Neural progenitor cell (in vitro differentiated cells): ENCODE data around the gene ASB10. TPM values are rescaled to one million over a fixed set of nuclear protein-coding genes. Genes with fewer than 3 reads are reported as not detected.

ENCODE experiments used
- DNase-seq: peaks from one replicate; pipeline ENCODE4 v3.0.0-alpha.2; 2016; ENCODE audit warnings: low spot score
- H2AFZ ChIP-seq: fragments of 200-600 bp; sonication (generic); replicated peaks from 2 replicates; pipeline ENCODE4 v1.6.1; 2016; ENCODE audit warnings: antibody characterized with exemption
- H3F3A ChIP-seq: fragments of 200-600 bp; sonication (generic); 2 replicates; pipeline ENCODE4 v1.6.1; 2016; ENCODE audit warnings: antibody characterized with exemption, low read depth
- H3K27ac ChIP-seq: fragments of 200-600 bp; sonication (generic); 2 replicates; pipeline ENCODE4 v1.5.1; 2016; ENCODE audit warnings: mild to moderate bottlenecking
- H3K27me3 ChIP-seq: fragments of 200-600 bp; sonication (generic); 2 replicates; pipeline ENCODE4 v1.6.1; 2016; ENCODE audit warnings: mild to moderate bottlenecking, moderate library complexity
- H3K36me3 ChIP-seq: fragments of 200-600 bp; sonication (generic); 2 replicates; pipeline ENCODE4 v1.5.1; 2016
- H3K4me1 ChIP-seq: fragments of 200-600 bp; sonication (generic); 2 replicates; pipeline ENCODE4 v1.6.1; 2016; ENCODE audit warnings: mixed run types
- H3K4me2 ChIP-seq: fragments of 200-600 bp; sonication (generic); 2 replicates; pipeline ENCODE4 v1.6.1; 2016
- H3K4me3 ChIP-seq: fragments of 200-600 bp; sonication (generic); 2 replicates; pipeline ENCODE4 v1.5.1; 2016
- H3K79me2 ChIP-seq: fragments of 200-600 bp; sonication (generic); 2 replicates; pipeline ENCODE4 v1.6.1; 2016; ENCODE audit warnings: low read depth
- H3K9ac ChIP-seq: fragments of 200-600 bp; sonication (generic); 2 replicates; pipeline ENCODE4 v1.6.1; 2016
- H3K9me3 ChIP-seq: fragments of 200-600 bp; sonication (generic); 2 replicates; pipeline ENCODE4 v1.5.1; 2016; ENCODE audit warnings: low read depth
- H4K20me1 ChIP-seq: fragments of 200-600 bp; sonication (generic); 2 replicates; pipeline ENCODE4 v1.6.1; 2016; ENCODE audit warnings: low read depth
- H3K27ac Mint-ChIP-seq: 3 replicates; pipeline ENCODE4 v1.8.0; 2021; ENCODE audit warnings: mixed read lengths
- H3K27me3 Mint-ChIP-seq: 2 replicates; pipeline ENCODE4 v1.8.0; 2022; ENCODE audit warnings: low read depth, mild to moderate bottlenecking, inconsistent platforms, moderate library complexity, mixed read lengths; ENCODE audit not compliant: insufficient read depth
- H3K36me3 Mint-ChIP-seq: 3 replicates; pipeline ENCODE4 v1.8.0; 2021; ENCODE audit warnings: mixed read lengths
- H3K4me1 Mint-ChIP-seq: 3 replicates; pipeline ENCODE4 v1.8.0; 2021; ENCODE audit warnings: mixed read lengths
- H3K4me3 Mint-ChIP-seq: 3 replicates; pipeline ENCODE4 v1.8.0; 2021; ENCODE audit warnings: mild to moderate bottlenecking, moderate library complexity, mixed read lengths
- H3K9me3 Mint-ChIP-seq: 3 replicates; pipeline ENCODE4 v1.8.0; 2020; ENCODE audit warnings: mixed read lengths
- CTCF ChIP-seq: fragments of 200-600 bp; sonication (generic); IDR thresholded peaks from 2 replicates; pipeline ENCODE4 v1.5.1; 2017; ENCODE audit warnings: antibody characterized with exemption, mild to moderate bottlenecking
- EZH2 ChIP-seq: fragments of 200-600 bp; sonication (generic); IDR thresholded peaks from 2 replicates; pipeline ENCODE4 v1.6.1; 2017; ENCODE audit warnings: antibody characterized with exemption, mild to moderate bottlenecking, moderate library complexity
- EZH2phosphoT487 ChIP-seq: fragments of 200-600 bp; sonication (generic); IDR thresholded peaks from 2 replicates; pipeline ENCODE4 v1.6.1; 2017; ENCODE audit warnings: antibody characterized with exemption
- total RNA-seq: library from RNA; depleted of rRNA; stranded (reverse); fragments of >200 nt; gene quantifications from 2 replicates; pipeline ENCODE4 v1.2.3, GENCODE V29; 2015; ENCODE audit warnings: low replicate concordance

The ASB10 gene
- total RNA-seq, 1 donor from 2014 or later = not detected

- Mint-ChIP-seq H3K4me3 (no peak overlapping the region), H3K36me3 (peaks cover 17% of the 10 kb centered on the region), H3K27me3 (peaks cover 16% of the 10 kb centered on the region), H3K27ac (no peak overlapping the region), H3K9me3 (no peaks in the 10 kb centered on the region), H3K4me1 (peaks cover 15% of the 10 kb centered on the region)
- no peak overlapping the region for H3K4me3 ChIP-seq
- no peaks in the 10 kb centered on the region for H3K79me2 ChIP-seq
- no peaks in the 10 kb centered on the region for H3K36me3 ChIP-seq
- peaks cover 29% of the 10 kb centered on the region for H3F3A ChIP-seq
- H3K9me3 ChIP-seq = no peaks in the 10 kb centered on the region
- no peak for DNase-seq
- TF ChIP-seq CTCF (no peak), EZH2phosphoT487 (no peak)
- H3K27me3 ChIP-seq = no peaks in the 10 kb centered on the region
- no peak overlapping the region for H3K9ac ChIP-seq
- no peak overlapping the region for H3K4me2 ChIP-seq
- peaks cover 40% of the 10 kb centered on the region for H4K20me1 ChIP-seq
- H2AFZ ChIP-seq = no peak overlapping the region
- H3K4me1 ChIP-seq = peaks cover 8% of the 10 kb centered on the region
- H3K27ac ChIP-seq = no peak overlapping the region
Observed at GRCh38 chr7:151129117-151129959, 57.7 kb downstream of the ASB10 start.

DNA sequence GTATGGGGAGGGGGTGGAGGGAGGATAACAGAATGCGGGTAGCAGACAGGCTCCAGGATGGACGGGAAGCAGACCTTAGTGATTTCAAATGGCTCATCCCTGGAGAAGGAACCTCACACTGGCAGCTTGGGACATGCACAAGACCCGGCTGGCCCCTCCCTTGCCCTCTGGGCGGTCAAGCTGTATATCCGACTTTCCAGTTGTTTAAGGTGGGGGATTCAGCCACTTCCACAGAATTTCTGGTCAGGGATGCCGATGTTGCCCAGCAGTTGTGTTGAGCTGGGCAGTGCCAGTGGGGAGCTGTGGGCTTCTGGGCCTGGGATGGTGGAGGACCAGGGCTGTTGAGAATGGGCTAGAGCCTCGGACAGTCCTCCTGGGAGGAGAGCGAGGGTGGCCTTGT is 58.3 kb downstream of the ASB10 start:
- Mint-ChIP-seq H3K36me3 (peaks cover 23% of the 10 kb centered on the region), H3K9me3 (no peaks in the 10 kb centered on the region), H3K4me3 (no peak overlapping the region), H3K27me3 (peaks cover 16% of the 10 kb centered on the region), H3K4me1 (peaks cover 19% of the 10 kb centered on the region), H3K27ac (no peak overlapping the region)
- no peak overlapping the region for H3K4me2 ChIP-seq
- H3K4me3 ChIP-seq = no peak overlapping the region
- no peak overlapping the region for H3K9ac ChIP-seq
- no peak overlapping the region for H3K27ac ChIP-seq
- no peaks in the 10 kb centered on the region for H3K9me3 ChIP-seq
- no peak for DNase-seq
- no peak overlapping the region for H2AFZ ChIP-seq
- H3K79me2 ChIP-seq = no peaks in the 10 kb centered on the region
- no peaks in the 10 kb centered on the region for H3K36me3 ChIP-seq
- H3K4me1 ChIP-seq = peaks cover 8% of the 10 kb centered on the region
- TF ChIP-seq CTCF (no peak), EZH2phosphoT487 (no peak), EZH2 (no peak)
- H3F3A ChIP-seq = peaks cover 34% of the 10 kb centered on the region
- peaks cover 46% of the 10 kb centered on the region for H4K20me1 ChIP-seq
- no peaks in the 10 kb centered on the region for H3K27me3 ChIP-seq

GRCh38 chr7:151128144-151128543 is 58.9 kb downstream of the ASB10 start:
- Histone ChIP-seq H3K4me3 (no peak overlapping the region), H4K20me1 (peaks cover 52% of the 10 kb centered on the region), H3K9me3 (no peaks in the 10 kb centered on the region), H3K4me1 (peaks cover 8% of the 10 kb centered on the region), H3K79me2 (no peaks in the 10 kb centered on the region), H3K4me2 (no peak overlapping the region), H3K36me3 (no peaks in the 10 kb centered on the region), H3K27me3 (no peaks in the 10 kb centered on the region), H2AFZ (no peak overlapping the region), H3K27ac (no peak overlapping the region), H3F3A (peaks cover 40% of the 10 kb centered on the region), H3K9ac (no peak overlapping the region)
- Mint-ChIP-seq H3K27me3 (peaks cover 16% of the 10 kb centered on the region), H3K9me3 (no peaks in the 10 kb centered on the region), H3K4me1 (peaks cover 22% of the 10 kb centered on the region), H3K4me3 (no peak overlapping the region), H3K27ac (no peak overlapping the region), H3K36me3 (peaks cover 24% of the 10 kb centered on the region)
- DNase-seq = no peak
- no peak for TF ChIP-seq EZH2phosphoT487

DNA sequence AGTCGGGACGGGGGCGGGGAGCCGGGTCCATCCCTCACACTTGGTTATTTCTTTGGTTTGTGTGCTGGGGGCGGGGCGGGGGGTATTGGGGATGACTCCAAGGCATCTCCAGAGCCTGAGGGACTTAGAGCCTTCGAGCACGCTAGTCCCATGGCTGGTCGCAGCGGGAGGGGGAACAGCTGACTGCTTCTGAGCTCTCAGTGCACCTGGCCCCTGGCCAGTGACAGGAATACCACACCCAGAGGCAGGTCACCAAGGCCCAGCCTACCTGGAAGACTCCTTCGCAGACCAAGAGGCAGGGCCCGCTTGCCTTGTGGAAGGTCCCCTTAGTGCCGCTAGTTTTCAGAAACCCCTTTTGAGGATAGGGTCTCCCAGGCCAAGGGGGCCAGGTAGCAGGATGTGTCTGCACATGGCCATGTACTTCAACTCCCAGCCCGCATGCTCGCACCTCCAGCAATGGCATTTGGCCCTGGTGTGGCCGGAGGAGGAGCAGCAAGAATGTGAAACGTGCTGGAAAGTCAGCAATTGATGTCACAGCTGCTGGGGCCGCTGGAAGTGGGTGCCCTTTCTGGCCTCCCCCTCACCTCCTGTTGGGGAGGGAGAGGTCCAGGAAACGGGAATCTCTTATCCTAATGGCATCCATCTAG is 60.4 kb downstream of the ASB10 start:
- peaks cover 8% of the 10 kb centered on the region for H3K4me1 ChIP-seq
- peaks cover 41% of the 10 kb centered on the region for H3F3A ChIP-seq
- Mint-ChIP-seq H3K27me3 (peaks cover 15% of the 10 kb centered on the region), H3K36me3 (peaks cover 18% of the 10 kb centered on the region), H3K4me1 (peaks cover 25% of the 10 kb centered on the region), H3K27ac (no peak overlapping the region), H3K4me3 (peak overlapping the region; percentile 41), H3K9me3 (no peaks in the 10 kb centered on the region)
- H3K4me2 ChIP-seq = peak overlapping the region; percentile 90
- DNase-seq = peak; percentile 41
- H3K36me3 ChIP-seq = no peaks in the 10 kb centered on the region
- H3K27me3 ChIP-seq = no peaks in the 10 kb centered on the region
- H3K9ac ChIP-seq = no peak overlapping the region
- H3K4me3 ChIP-seq = peak overlapping the region; percentile 54
- no peaks in the 10 kb centered on the region for H3K9me3 ChIP-seq
- peaks cover 56% of the 10 kb centered on the region for H4K20me1 ChIP-seq
- no peak overlapping the region for H3K27ac ChIP-seq
- no peak overlapping the region for H2AFZ ChIP-seq
- no peaks in the 10 kb centered on the region for H3K79me2 ChIP-seq
- TF ChIP-seq CTCF (no peak), EZH2phosphoT487 (no peak), EZH2 (no peak)
